RWPE1 (cell line): ENCODE data around the gene PLCXD1.

Source experiments
- CTCF ChIA-PET: fragments of 350-600 bp; sonication (Branson Sonifier 250); formaldehyde crosslinking; extraction: SDS; loops from one replicate; lab custom pipeline; 2021; lab: Yijun Ruan, JAX
- POLR2A ChIA-PET: fragments of 400-600 bp; formaldehyde crosslinking; extraction: SDS; loops from one replicate; lab custom pipeline; 2020; ENCODE audit warnings: antibody characterized with exemption; ENCODE audit not compliant: low non-redundant PET; lab: Yijun Ruan, JAX
- DNase-seq: peaks from one replicate; pipeline ENCODE4 v3.0.0; 2012; ENCODE audit warnings: low spot score
- H3K27ac ChIP-seq: fragments of 450-650 bp; 2 replicates; pipeline ENCODE4 v1.5.1; 2017
- CTCF ChIP-seq: fragments of 450-650 bp; conservative IDR thresholded peaks from 2 replicates; pipeline ENCODE4 v1.5.1; 2017; ENCODE audit warnings: low read depth, mild to moderate bottlenecking

PLCXD1 gene

DNA sequence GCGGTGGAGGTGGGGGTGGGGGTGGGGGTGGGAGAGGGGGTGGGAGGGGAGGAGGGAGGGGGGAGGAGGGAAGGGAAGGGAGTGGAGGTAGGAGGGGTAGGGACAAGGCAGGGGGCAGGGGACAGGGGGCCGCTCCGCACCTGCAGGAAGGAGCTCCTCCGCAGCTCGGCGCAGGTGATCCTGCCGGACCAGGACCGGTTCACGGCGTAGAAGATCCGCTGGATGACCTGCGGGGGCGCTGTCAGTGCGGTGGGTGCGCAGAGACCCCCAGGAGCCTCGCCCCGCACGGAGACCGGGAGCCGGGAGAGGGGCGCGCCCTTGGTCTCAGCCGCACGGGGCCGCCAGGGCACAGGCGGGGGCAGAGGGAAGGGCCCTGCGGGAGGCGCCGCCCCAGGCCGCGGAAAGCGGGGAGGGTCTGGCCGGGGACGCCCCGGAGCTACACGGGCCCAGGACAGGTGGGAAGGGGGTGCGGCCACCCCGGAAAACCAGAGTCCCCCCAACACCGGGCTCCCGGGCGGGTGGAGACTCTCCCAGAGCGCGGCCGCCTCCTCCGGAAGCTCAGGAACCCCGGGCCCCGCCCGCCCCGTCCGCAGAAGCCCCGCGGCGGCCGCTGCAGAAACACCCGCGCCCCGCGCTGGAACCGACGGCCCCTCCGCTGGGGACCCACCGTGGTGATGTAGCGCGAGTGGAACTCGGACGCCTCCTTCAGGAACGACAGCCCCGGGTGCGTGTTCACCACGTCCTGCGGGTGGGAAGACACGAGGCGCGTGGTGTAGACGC is 65.0 kb downstream of the PLCXD1 start:
- CTCF ChIA-PET, result no interaction called here
- no peak for DNase-seq
- POLR2A ChIA-PET, result no interaction called here
- H3K27ac ChIP-seq, result no peak overlapping the region
- no peak for TF ChIP-seq CTCF

GRCh38 chrX:347351-348117 is 66.4 kb downstream of the PLCXD1 start:
- CTCF ChIA-PET, result no interaction called here
- DNase-seq, result no peak
- no peak overlapping the region for H3K27ac ChIP-seq
- TF ChIP-seq CTCF, result no peak
- POLR2A ChIA-PET, result no interaction called here

GRCh38 chrX:348461-349117 is 67.4 kb downstream of the PLCXD1 start:
- H3K27ac ChIP-seq, result no peak overlapping the region; the same call in 1 of the 2 replicates

DNA sequence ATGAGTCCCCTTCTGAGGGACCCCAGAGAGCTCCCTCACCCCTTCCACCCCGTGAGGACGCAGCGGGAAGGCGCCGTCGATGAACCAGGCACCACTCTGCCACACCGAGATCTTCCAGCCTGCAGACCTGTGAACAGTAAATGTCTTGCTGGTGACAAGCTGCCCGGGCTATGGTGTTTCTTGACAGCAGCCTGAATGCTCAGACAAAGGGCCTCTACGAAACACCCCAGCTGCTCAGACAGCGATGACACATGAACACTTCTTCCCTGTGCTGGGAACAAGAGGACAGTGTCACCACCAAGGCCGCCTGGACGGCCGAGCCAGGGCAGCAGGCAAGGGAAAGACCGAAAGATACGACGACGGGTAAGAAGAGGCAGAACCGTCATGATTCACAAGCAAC is 68.0 kb downstream of the PLCXD1 start:
- POLR2A ChIA-PET, result no interaction called here
- H3K27ac ChIP-seq, result no peak overlapping the region; the same call in 1 of the 2 replicates
- TF ChIP-seq CTCF, result no peak
- no peak for DNase-seq
- CTCF ChIA-PET, result no interaction called here

More at GRCh38 chrX:348461-349117, 67.4 kb downstream of the PLCXD1 start:
- TF ChIP-seq CTCF, result no peak
- ChIA-PET POLR2A (no interaction called here), CTCF (no interaction called here)
- no peak for DNase-seq

DNA sequence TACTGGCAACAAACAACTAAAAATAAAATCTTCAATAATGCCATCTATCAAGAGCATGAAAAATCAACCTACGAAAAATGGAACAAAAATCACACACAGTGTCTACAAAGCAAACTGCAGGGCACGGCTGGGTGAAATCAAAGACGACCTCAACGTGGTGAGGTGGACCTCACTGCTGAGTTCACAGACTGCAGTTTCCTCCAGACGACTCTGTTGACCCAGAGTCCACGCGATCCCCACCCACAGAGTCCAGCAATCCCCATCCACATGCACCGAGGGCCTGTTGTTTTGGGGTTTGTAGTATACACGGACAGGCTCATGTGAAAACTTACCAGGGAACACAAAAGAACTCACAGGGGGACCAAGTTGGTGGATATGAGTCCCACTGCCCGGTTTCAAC is 68.5 kb downstream of the PLCXD1 start:
- CTCF ChIA-PET, result no interaction called here
- POLR2A ChIA-PET, result no interaction called here
- TF ChIP-seq CTCF, result no peak
- H3K27ac ChIP-seq, result peak overlapping the region; percentile 4; the same call in 1 of the 2 replicates
- DNase-seq, result no peak

- no peak for TF ChIP-seq CTCF
- CTCF ChIA-PET, result no interaction called here
Measured at GRCh38 chrX:350148-350533, 69.0 kb downstream of the PLCXD1 start.

More at GRCh38 chrX:350148-350533, 69.0 kb downstream of the PLCXD1 start:
- DNase-seq, result no peak
- POLR2A ChIA-PET, result no interaction called here
- peak overlapping the region; percentile 4; the same call in 1 of the 2 replicates for H3K27ac ChIP-seq
